Stimulated activated CD8-positive, alpha-beta memory T cell treated with anti-CD3 and anti-CD28 coated beads, Interleukin-7, amount 100 ng/mL, for 1 hour (primary cell): ENCODE data around the gene ZNF497.
"Not testable (repeated sequence)": the region's sequence is repeated elsewhere in the genome, so short reads cannot be mapped to it uniquely, and the experiment has no call there.

Experiments used
- DNase-seq, 2 donors: peaks; one replicate each; pipeline ENCODE4 v3.0.0-alpha.2; 2020; ENCODE audit warnings: low read depth in 2 of 2

The ZNF497 gene

DNA sequence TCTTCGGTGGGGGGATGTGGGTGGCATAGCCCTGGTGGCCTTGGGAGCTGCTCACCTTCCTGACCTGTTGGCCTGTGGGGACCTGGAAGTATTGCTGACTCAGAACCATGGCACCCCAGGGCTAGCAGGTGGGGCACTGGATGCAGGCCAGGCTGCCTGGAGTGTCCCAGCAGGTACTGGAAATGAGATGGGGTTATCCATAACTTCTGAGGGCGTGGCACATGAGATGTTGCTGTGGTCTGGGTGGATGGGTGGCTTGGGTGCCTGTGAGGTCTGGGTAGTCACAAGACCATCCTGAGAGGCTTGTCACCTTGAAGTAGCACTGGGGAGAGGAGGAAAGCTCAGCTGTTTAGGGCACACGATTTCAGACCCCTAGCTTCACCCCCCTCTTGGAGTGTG is 32.3 kb upstream of the ZNF497 start:
- DNase-seq: no peak

DNA sequence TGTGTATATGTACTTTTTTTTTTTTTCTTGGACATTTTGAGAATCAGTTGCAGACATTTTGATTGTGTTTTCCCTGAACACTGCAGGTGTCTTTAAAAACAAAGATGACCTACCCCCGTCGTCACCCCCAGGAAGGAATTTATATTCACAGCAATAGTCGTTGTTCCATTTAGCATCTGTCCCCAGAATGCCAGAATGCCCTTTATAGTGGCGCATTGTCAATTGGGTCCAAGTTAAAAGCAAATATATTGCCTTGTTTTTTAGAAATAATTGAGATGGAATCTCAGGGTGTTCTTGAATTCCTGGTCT is 31.1 kb upstream of the ZNF497 start:
- no peak for DNase-seq

DNA sequence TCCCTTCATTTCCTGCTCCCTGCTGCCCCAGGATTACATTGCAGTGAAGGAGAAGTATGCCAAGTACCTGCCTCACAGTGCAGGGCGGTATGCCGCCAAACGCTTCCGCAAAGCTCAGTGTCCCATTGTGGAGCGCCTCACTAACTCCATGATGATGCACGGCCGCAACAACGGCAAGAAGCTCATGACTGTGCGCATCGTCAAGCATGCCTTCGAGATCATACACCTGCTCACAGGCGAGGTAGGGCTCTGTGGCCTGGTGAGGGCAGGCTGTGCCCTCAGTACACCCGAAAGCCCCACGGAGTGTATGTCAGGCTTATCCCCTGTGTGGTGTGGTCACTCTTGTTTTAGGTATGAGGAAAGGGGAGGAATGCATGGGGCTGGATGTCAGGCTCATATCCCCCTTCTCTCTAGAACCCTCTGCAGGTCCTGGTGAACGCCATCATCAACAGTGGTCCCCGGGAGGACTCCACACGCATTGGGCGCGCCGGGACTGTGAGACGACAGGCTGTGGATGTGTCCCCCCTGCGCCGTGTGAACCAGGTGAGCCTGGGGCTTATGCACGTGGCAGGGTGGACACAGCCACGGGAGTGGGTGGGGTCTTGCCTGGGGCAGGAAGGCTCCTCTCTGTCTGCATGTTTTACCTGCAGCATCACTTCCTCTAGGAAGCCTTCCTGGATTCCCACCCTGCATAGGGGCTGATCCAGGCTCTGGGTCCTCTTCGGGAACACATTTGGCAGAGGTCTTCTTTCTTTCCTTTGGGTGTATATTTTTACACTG is 30.6 kb upstream of the ZNF497 start:
- no peak for DNase-seq

DNA sequence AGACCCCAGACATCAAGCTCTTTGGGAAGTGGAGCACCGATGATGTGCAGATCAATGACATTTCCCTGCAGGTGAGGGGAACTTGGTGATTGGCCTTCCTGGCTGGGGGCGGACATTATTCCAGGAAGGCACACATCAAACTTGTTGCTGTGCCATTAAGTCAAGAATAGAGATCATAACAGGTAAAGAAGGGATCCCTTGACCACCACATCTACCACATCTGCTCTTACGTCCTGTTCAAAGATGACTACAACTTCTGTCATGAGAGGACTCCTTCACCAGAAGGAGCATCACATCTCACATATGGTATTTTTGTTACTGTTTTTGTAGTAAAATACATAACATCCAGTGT is 25.6 kb upstream of the ZNF497 start:
- DNase-seq: no peak

DNA sequence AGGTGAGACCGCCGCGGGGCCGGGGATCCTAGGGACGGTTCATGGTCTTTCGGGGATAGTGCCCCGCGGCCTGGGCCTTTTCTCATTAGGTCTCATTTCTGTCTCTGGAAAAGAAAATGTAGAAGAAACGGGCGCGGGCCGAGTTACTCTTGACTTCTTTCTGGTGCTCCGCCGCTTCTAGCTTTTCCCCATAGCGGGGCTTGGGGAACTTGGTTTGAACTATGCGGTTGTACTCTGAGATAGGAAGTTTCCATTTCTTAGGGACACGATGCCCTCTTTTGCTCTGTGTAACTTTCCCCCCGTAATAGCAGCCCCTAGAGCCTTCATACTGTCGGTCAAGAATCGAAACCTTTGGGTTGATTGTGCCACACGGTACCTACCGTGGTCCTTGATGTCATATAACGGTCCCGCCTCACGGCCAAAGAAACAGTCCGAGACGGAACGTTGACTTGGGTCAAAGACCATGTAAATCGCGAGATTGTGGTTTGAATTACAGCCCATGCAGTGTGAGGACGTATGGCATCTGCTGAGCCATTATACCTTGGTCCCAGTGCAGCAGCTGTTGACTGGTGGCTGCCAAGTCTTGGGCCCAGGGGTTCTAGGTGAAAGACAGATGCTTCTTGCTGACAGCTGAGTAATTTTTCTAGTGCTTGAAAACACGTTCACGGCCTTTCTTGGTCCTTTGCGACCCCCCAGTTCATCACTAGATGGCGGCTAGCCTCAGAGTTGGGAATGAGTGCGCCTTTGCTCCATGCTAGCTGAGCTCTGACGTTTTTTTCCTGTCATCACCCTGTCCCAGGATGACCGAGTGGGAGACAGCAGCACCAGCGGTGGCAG is 25.0 kb upstream of the ZNF497 start:
- DNase-seq: no peak

DNA sequence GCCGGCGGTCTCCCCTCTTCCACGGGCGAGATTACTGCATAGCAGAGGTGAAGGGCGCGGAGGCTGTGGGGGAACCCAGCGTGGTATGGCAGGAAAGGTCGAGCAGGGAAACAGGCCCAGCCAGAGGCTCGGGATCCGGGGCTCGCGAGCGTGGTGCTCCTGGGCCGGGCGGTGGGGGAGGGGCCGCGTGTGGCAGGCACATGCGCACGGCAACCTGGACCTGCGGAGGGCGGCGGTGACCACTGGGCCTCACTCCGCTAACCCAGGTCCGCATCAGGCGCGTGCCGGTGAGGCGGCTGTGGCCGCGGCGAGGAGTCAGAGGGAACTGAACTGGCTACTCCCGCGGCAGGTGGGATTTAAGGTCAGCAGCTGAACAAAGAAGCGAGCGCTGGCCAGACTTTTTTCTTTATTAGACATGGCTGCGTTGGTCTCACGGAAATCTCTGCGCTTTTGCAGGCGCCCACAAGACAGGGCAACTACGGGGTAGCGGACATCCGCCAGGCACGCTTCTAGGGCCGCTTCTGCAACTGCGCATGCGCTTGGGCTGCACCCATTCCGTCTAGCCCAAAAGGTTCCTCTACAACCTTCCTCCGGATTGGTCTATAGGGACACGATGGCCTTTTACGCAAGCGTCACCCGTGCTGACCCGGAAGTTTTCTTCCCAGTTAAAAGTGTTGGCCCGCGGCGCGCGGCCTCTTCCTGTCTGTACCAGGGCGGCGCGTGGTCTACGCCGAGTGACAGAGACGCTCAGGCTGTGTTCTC is 24.2 kb upstream of the ZNF497 start, which contains the start of gene RPS5:
TSS of gene RPS5 (plus strand) at position 694 of the 762 bp plus-strand sequence. CDS start 869 bp downstream, outside the sequence.
- peak; percentile 86 to 91 for DNase-seq

DNA sequence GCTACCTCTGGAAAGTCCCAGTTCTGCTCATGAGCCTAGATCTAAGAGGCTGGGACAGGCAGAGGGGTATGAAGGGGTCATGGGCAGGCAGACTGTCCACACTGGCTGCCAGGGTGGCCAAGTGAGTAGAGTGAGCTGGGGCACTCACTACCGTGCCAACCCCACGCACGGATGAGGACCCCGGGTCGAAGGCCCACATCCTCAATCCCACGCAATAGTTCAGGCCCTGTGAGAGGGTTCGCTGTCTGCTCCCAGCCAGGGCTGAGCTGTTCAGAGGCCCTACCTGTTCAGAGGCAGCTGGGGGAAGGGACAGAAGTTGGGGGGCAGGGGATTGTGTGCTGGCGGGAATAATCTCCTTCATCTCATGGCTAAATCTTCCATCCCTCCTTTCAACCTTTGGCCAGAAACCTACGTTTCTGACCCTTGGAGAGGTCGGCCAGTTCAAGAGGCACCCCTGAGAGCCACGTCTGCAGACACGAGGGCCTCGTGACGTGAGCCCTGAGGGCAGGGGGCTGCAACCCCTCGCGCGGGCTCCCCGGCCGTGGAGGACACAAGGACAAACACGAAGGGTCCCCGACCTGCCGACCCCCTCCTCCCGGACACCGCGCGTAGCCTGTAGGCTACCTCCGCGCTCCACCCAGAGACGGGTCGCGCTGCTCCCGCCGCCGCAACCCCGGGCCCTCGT is 23.5 kb upstream of the ZNF497 start:
- DNase-seq: no peak

DNA sequence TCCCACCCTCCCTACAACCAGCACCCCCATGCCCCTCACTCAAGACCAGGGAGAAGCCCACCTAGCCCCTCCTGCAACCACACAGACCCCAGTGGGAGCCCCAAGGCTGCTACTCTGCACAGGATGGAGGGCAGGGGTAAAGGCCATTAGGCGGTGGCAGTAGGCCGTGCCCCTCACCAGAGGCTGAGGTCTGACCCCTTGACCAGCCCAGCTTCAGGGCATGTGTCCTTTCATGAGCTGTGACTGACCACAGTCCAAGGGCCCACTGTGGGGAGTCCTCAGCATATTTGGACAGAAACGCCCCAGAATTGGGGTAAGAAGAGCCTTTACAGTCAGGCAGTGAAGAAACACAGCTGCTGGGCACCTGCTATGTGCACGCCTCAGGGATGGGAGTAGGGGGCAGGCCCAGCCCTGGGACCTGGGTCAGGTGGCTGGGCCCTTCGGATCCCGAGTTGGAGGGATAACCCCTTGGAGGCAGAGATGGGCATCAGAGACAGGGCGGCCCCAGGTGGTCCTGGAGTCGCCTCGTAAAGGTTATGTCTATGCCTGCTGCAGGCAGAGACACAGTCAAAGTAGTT is 22.9 kb upstream of the ZNF497 start:
- no peak for DNase-seq

DNA sequence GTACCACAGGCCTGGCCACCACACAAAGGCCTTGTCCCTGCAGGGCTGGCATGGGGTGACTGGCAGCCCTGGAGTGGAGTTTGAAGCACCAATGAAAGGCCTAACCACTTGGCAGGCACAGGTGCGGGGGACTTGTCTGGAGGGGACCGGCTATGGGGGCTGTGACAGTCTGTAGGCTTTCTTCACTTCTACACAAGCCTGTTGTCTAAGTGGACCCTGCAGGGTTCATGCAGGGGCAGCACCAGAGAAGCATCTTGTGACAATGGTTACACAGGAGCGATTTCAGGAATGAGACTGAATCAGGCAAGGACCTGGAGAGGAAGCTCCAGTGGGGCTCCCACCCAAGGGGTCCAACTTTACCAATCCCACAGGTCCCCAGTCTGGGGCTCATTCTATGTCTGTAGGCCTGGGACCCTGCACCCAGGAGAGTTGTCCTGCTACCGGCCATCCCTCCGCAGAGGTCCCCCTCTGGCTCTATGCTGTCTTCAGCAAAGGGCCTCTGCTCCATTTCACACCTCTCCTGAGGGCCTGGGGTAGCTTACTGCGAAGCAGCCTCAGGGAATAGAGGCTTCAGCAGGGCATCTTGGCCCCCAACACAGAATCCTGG is 20.5 kb upstream of the ZNF497 start:
- no peak for DNase-seq

DNA sequence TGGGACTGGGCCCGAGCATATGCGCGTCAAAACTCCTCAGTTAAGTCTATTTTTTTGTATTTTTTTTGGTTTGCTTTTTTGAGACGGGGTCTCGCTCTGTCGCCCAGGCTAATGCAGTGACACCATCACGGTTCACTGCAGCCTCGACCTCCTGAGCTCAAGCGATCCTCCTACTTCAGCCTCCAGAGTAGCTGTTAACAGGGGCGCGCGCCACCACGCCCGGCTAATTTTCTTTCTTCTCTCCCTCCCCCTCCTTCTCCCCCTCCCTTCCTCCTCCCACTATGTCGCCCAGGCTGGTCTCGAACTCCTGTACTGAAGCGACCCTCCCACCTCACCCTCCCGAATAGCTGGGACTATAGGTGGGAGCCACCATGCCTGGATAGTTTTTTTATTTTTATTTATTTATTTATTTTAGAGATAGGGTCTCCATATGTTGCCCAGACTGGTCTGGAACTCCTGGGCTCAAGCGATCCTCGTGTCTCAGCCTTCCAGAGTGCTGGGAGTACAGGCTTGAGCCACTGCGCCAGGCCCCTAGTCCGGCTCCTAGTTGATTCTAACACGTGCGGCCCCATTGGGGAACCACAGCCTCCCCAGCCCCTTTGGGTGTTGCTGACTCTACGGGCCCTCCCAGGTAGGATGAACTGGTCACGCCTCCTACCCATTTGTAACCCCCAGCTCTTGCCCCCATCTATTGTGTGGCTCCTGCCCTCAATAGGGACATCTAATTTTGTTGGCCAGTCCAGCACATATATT is 19.1 kb upstream of the ZNF497 start:
- no peak for DNase-seq

DNA sequence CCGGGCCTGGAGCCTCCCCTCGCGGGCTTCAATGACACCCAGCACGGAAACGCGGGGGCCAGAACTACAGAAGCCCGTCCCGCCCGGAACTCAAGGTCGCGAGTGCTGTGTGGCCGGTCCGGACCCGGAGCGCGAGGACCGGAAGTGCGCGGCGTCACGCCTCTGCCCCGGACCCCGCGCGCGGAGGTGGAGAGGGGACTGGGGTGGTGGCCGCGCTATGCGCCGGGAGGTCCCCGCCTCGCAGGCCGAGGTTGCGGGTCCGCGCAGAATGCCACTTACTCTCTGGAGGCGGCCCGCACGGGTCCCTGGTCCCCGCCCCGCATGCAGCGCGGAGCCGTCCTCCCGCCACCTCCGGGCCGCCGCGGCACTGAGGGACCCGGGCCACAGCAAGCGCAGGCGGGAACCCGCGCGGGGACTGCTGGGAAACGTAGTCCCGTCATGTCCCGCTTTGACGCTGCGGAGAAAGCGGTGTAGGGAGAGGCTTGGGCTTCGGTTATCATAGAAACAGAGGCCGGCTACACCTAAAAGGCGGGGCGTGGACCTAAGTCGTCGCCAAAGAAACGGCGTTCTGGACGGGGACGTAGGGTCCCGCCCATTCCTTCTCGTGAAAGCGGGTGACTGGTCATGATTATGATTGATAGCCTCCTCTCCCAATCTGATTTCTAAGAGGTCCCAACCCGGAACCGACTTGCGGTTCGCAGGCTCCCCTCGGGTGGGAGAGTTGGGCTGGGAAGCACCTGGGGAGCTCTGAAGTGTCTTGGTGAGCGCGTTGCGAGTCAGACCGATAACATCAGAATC is 18.3 kb upstream of the ZNF497 start, which contains the start of gene ZNF837:
TSS of gene ZNF837 (minus strand) at position 369 of the 798 bp plus-strand sequence. CDS start 11,698 bp downstream, outside the sequence.
- peak; percentile 93 to 94 for DNase-seq

DNA sequence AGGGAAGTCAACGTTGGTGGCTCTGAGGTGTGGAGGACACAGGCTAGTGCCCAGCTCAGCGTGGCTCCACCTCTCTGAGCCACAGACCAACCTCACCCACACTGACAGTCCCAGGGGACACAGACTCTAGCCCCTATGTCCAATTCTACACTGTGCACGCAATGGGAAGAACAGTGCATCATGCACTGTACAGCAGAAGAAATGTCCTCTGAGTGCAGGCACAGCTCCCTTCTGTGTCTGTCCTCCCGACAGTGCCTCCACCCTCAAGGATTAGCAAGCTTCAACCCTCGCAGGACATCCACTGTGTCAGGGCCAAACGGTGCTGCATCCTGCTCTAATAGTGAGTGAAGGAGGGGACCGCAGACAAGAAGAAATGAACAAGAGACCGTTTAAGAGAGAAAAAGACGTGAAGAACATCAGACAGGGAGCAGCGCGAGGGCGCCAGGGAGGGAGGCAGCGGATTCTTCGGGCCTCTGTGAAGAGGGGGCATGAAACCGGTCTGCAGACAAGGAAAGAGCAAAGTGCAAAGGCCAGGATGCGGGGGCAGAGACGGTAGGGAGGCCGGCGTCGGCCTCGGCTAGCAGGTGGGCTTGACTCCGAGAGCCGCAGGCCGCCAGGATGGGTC is 17.6 kb upstream of the ZNF497 start:
- no peak for DNase-seq

DNA sequence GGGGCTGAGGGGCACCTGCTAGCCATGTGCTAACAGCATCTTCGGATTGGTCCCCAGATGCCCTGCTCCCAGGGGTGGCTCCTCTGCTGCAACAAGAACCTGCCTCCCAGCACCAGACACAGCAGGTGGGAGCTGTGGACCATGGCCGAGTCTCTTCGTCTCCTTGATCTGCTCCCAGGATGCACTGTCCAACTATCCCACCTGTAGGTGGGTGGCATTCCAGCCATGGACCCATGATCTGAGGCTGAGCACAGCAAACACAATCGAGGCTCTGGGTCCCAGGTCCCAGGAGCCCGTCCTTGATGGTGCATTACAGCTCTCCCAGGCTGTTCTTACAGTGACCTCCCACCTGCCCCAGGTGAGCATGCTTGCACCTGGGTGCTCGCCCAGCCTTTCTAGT is 16.7 kb upstream of the ZNF497 start:
- DNase-seq: no peak

DNA sequence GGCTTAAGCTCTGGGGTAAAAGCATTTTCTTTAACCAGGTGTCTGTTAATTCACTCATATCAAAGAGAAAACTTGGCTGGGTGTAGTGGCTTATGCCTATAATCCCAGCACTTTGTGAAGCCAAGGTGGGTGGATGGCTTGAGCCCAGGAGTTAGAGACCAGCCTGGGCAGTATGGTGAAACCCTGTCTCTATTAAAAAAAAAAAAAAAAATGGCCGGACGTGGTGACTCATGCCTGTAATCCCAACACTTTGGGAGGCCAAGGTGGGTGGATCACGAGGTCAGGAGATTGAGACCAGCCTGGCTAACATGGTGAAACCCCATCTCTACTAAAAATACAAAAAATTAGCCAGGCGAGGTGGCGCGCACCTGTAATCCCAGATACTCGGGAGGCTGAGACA is 14.2 kb upstream of the ZNF497 start:
- not testable (repeated sequence) for DNase-seq

DNA sequence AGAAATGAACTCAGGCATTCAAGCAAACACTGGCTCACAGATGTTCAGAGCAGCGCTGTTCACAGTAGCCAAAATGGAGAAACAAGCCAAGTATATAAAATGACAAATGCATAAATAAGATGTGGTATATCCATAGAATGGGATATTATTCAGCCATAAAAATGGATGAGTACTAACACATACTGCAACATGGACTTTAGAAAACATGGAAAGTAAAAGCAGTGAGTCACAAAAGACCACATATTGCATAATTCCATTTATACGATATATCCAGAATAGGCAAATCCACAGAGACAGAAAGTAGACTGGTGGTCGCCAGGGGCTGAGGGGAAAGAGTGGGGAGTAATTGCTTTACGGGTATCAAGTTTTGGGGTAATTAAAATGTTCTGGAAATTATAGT is 11.6 kb upstream of the ZNF497 start:
- no peak for DNase-seq

DNA sequence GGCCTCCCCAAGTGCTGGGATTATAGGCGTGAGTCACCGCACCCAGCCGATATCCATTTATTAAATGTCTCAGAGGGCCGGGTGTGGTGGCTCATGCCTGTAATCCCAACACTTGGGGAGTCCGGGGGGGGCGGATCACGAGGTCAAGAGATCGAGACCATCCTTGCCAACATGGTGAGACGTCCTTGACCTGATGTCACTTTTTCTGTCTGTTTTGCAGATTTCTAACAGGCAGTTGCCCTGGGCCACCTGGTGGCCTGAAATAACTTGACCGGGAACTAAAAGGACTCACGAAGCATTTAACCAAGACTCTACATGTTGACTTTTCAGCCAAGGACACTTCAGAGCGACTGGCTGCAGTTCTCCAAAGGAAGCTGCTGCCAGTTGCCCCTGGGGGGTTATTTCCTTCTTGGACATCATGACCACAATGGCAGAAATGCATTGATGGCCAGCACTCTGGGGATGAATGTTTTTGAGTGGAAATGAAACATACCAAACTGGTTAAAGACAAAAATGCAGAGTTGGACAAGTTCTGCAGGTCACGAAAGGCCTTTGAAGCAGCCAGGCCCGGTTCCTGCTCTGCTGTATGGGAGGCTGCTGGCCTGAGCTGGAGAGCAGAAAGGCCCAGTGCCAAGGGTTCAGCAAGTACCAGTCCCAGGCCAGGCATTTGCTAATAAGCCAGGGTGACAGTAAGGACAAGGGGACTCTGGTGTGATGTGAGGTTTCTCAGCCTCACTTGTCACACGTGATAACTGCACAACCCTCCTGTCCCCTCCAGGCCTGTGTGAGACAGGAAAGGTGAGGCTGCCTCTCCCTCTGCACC is 10.0 kb upstream of the ZNF497 start:
- DNase-seq: no peak

DNA sequence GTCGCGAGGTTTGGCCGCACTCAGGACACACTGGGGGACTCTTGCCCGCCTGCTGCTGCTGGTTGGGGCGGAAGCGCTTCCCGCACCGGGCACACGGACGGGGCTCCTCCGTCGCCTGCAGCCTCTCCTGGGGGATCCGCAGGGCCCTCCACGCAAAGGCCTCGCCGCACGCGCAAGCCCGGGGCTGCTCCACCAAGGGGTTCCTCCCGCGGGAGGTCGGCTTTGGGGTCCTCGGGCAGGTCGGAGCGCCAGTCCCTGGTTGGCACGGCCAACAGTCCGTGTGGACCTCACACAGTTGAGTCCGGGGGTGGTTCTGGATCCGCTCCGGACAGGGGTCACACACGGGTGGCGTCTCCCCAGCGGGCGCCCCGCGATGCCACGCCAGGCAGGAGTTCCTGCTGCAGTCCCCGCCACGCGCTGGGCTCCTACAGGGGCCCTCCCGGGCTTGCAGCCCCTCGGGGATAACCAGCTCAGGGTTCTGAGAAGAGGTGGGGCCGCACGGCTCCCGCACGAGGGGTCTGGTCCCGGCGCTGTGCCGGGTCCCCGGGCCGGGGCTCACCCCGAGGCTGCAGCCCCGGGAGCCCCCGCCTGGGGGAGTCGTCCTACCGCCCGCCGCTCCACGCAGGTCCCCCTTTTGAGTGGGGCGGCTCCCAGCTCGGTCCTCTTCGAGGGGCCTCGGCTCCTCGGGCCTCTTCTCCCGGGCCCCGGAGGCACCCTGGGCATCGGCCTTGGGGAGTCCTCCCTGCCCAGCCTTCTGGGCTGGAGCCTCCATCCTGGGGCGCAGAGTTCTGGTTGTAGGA is 6.2 kb upstream of the ZNF497 start:
- no peak for DNase-seq
